Measurements from ENCODE around the gene SH2D3A. TPM values are rescaled to one million over a fixed set of nuclear protein-coding genes. Genes with fewer than 3 reads are reported as not detected.

Gene SH2D3A
- total and polyA plus RNA-seq, 2 donors (not counting 3 experiments of a cell fraction or from before 2014, with no cell fraction given) = 0.04 to 0.53 TPM

- H3K4me3 ChIP-seq (replicated peaks in 1 of 3; ENCODE audit: insufficient read depth in 1 of 3, low read depth in 1 of 3, low read length in 3 of 3) = no peak overlapping the region
- intact Hi-C loops (cut with micrococcal nuclease) = no loop called here
- no TSS peak for BruUV-seq (replicated peaks)
- dilution Hi-C loops (cut with MboI; ENCODE audit: extremely low pct_ligation_motif_present, low sequenced_read_pairs) = no loop called here
- H3K9ac ChIP-seq (replicated peaks; ENCODE audit: extremely low read depth, insufficient read depth, low read length) = no peak overlapping the region
- no peaks in the 10 kb centered on the region for H3K4me1 ChIP-seq (ENCODE audit: control insufficient read depth, extremely low read depth, insufficient read depth, low read length)
- H3K9me3 ChIP-seq (replicated peaks; ENCODE audit: control insufficient read depth, insufficient read depth, low read length) = no peaks in the 10 kb centered on the region
- H4K20me1 ChIP-seq (replicated peaks; ENCODE audit: control insufficient read depth, extremely low read depth, insufficient read depth, low read length) = no peaks in the 10 kb centered on the region
- no peaks in the 10 kb centered on the region for H3K27me3 ChIP-seq (ENCODE audit: control insufficient read depth in 2 of 2, insufficient read depth in 2 of 2, low read length in 2 of 2)
- H3K27ac ChIP-seq (ENCODE audit: insufficient read depth, low read depth, low read length) = no peak overlapping the region
- TF ChIP-seq, protein P1, sequence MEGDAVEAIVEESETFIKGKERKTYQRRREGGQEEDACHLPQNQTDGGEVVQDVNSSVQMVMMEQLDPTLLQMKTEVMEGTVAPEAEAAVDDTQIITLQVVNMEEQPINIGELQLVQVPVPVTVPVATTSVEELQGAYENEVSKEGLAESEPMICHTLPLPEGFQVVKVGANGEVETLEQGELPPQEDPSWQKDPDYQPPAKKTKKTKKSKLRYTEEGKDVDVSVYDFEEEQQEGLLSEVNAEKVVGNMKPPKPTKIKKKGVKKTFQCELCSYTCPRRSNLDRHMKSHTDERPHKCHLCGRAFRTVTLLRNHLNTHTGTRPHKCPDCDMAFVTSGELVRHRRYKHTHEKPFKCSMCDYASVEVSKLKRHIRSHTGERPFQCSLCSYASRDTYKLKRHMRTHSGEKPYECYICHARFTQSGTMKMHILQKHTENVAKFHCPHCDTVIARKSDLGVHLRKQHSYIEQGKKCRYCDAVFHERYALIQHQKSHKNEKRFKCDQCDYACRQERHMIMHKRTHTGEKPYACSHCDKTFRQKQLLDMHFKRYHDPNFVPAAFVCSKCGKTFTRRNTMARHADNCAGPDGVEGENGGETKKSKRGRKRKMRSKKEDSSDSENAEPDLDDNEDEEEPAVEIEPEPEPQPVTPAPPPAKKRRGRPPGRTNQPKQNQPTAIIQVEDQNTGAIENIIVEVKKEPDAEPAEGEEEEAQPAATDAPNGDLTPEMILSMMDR (IDR thresholded peaks at IDR 0.05; ENCODE audit: extremely low read depth in 1 of 2, insufficient read depth in 1 of 2, low read depth in 1 of 2, low read length in 2 of 2) = no peak
- no peak for TF ChIP-seq JUN (IDR thresholded peaks at IDR 0.05; ENCODE audit: borderline replicate concordance, insufficient read depth, insufficient read length, low read depth)
- TF ChIP-seq POLR2A (IDR thresholded peaks at IDR 0.05; ENCODE audit: low read depth, low read length) = no peak
- no peak for TF ChIP-seq POLR2AphosphoS5 (IDR thresholded peaks at IDR 0.05; ENCODE audit: insufficient read depth, low read depth, low read length)
- no peak for TF ChIP-seq MYC (IDR thresholded peaks at IDR 0.05; ENCODE audit: low read depth, low read length)
- no peak for TF ChIP-seq EZH2 (IDR thresholded peaks at IDR 0.05; ENCODE audit: borderline replicate concordance, low read depth, low read length, severe bottlenecking)
- TF ChIP-seq GATA2 (IDR thresholded peaks at IDR 0.05; ENCODE audit: insufficient read depth, insufficient read length, low read depth, low read length) = no peak
- no peaks in the 10 kb centered on the region for H3K79me2 ChIP-seq (ENCODE audit: control insufficient read depth, insufficient read depth, low read length)
- no peak overlapping the region for H2AFZ ChIP-seq (ENCODE audit: low read depth, low read length)
- no peak for DNase-seq (ENCODE audit: low read depth, low spot score)
- CTCF ChIA-PET = no interaction called here
- POLR2A ChIA-PET = no interaction called here
- no peak for FAIRE-seq
- H3K4me2 ChIP-seq (ENCODE audit: insufficient read depth, low read length) = no peak overlapping the region
- no peaks in the 10 kb centered on the region for H3K36me3 ChIP-seq (ENCODE audit: control insufficient read depth in 2 of 2, extremely low read depth in 1 of 2, insufficient read depth in 2 of 2, low read length in 2 of 2)
- no peaks in the 10 kb centered on the region for H3K9me1 ChIP-seq (replicated peaks; ENCODE audit: control insufficient read depth, extremely low read depth, insufficient read depth, low read length)
Observed at GRCh38 chr19:6777434-6777833, 10.2 kb upstream of the SH2D3A start.

GRCh38 chr19:6776999-6777398, 9.8 kb upstream of the SH2D3A start:
- no peaks in the 10 kb centered on the region for H4K20me1 ChIP-seq (replicated peaks; ENCODE audit: control insufficient read depth, extremely low read depth, insufficient read depth, low read length)
- no peaks in the 10 kb centered on the region for H3K9me1 ChIP-seq (replicated peaks; ENCODE audit: control insufficient read depth, extremely low read depth, insufficient read depth, low read length)
- ChIA-PET POLR2A (no interaction called here), CTCF (no interaction called here)
- no peak for FAIRE-seq
- no peak overlapping the region for H3K9ac ChIP-seq (replicated peaks; ENCODE audit: extremely low read depth, insufficient read depth, low read length)
- no peaks in the 10 kb centered on the region for H3K36me3 ChIP-seq (ENCODE audit: control insufficient read depth in 2 of 2, extremely low read depth in 1 of 2, insufficient read depth in 2 of 2, low read length in 2 of 2)
- BruUV-seq (replicated peaks) = no TSS peak
- H3K9me3 ChIP-seq (replicated peaks; ENCODE audit: control insufficient read depth, insufficient read depth, low read length) = no peaks in the 10 kb centered on the region
- H3K27ac ChIP-seq (ENCODE audit: insufficient read depth, low read depth, low read length) = no peak overlapping the region
- TF ChIP-seq, protein P2, sequence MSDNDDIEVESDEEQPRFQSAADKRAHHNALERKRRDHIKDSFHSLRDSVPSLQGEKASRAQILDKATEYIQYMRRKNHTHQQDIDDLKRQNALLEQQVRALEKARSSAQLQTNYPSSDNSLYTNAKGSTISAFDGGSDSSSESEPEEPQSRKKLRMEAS (IDR thresholded peaks at IDR 0.05; ENCODE audit: insufficient read depth, insufficient read length) = no peak
- TF ChIP-seq POLR2A (IDR thresholded peaks at IDR 0.05; ENCODE audit: low read depth, low read length) (no peak), MYC (IDR thresholded peaks at IDR 0.05; ENCODE audit: low read depth, low read length) (no peak), EZH2 (IDR thresholded peaks at IDR 0.05; ENCODE audit: borderline replicate concordance, low read depth, low read length, severe bottlenecking) (no peak), FOS (IDR thresholded peaks at IDR 0.05; ENCODE audit: borderline replicate concordance, insufficient read depth, low read length) (no peak), GATA2 (IDR thresholded peaks at IDR 0.05; ENCODE audit: insufficient read depth, insufficient read length, low read depth, low read length) (no peak), POLR2AphosphoS5 (IDR thresholded peaks at IDR 0.05; ENCODE audit: insufficient read depth, low read depth, low read length) (no peak), JUN (IDR thresholded peaks at IDR 0.05; ENCODE audit: borderline replicate concordance, insufficient read depth, insufficient read length, low read depth) (no peak)
- TF ChIP-seq, protein P1 (IDR thresholded peaks at IDR 0.05; ENCODE audit: extremely low read depth in 1 of 2, insufficient read depth in 1 of 2, low read depth in 1 of 2, low read length in 2 of 2) = no peak
- no peak overlapping the region for H3K4me3 ChIP-seq (replicated peaks in 1 of 3; ENCODE audit: insufficient read depth in 1 of 3, low read depth in 1 of 3, low read length in 3 of 3)
- H3K4me1 ChIP-seq (ENCODE audit: control insufficient read depth, extremely low read depth, insufficient read depth, low read length) = no peaks in the 10 kb centered on the region
- dilution Hi-C loops (cut with MboI; ENCODE audit: extremely low pct_ligation_motif_present, low sequenced_read_pairs) = no loop called here
- no peaks in the 10 kb centered on the region for H3K27me3 ChIP-seq (ENCODE audit: control insufficient read depth in 2 of 2, insufficient read depth in 2 of 2, low read length in 2 of 2)
- no peak overlapping the region for H3K4me2 ChIP-seq (ENCODE audit: insufficient read depth, low read length)
- intact Hi-C loops (cut with micrococcal nuclease) = no loop called here
- no peak for DNase-seq (ENCODE audit: low read depth, low spot score)
- H2AFZ ChIP-seq (ENCODE audit: low read depth, low read length) = no peak overlapping the region
- H3K79me2 ChIP-seq (ENCODE audit: control insufficient read depth, insufficient read depth, low read length) = no peaks in the 10 kb centered on the region
